Neural cell (in vitro differentiated cells): ENCODE data around the gene THEM4.

ENCODE experiments used
- EP300 ChIP-seq: fragments of 450-650 bp; conservative IDR thresholded peaks from 2 replicates; pipeline ENCODE4 v1.6.1; 2014; ENCODE audit warnings: antibody characterized with exemption, mild to moderate bottlenecking, moderate library complexity; ENCODE audit not compliant: poor library complexity, severe bottlenecking
- EZH2 ChIP-seq: fragments of 200-600, 300-800 bp; shearing (Covaris generic), sonication (generic); IDR thresholded peaks from 2 replicates; pipeline ENCODE4 v1.6.1; 2014; ENCODE audit warnings: antibody characterized with exemption, low read length, borderline replicate concordance, mild to moderate bottlenecking; ENCODE audit not compliant: insufficient read depth, poor library complexity, severe bottlenecking
- MXI1 ChIP-seq: fragments of 450-650 bp; conservative IDR thresholded peaks from 2 replicates; pipeline ENCODE4 v1.6.1; 2014; ENCODE audit warnings: antibody characterized with exemption, mild to moderate bottlenecking; ENCODE audit not compliant: poor library complexity, severe bottlenecking
- POLR2AphosphoS5 ChIP-seq: IDR thresholded peaks from 2 replicates; pipeline ENCODE4 v1.6.1; 2012
- RAD21 ChIP-seq: fragments of 450-650 bp; conservative IDR thresholded peaks from 2 replicates; pipeline ENCODE4 v1.6.1; 2014; ENCODE audit warnings: antibody characterized with exemption, mild to moderate bottlenecking, moderate library complexity
- SMC3 ChIP-seq: fragments of 450-650 bp; conservative IDR thresholded peaks from 2 replicates; pipeline ENCODE4 v1.6.1; 2014; ENCODE audit warnings: antibody characterized with exemption, mild to moderate bottlenecking, moderate library complexity; ENCODE audit not compliant: poor library complexity
- TAF1 ChIP-seq: IDR thresholded peaks from 2 replicates; pipeline ENCODE4 v1.6.1; 2012; ENCODE audit warnings: low read depth
- TF ChIP-seq, protein P1 (sequence below): fragments of 450-650 bp; IDR thresholded peaks from 2 replicates; pipeline ENCODE4 v1.5.1; 2014; ENCODE audit warnings: antibody characterized with exemption, mild to moderate bottlenecking, moderate library complexity; ENCODE audit not compliant: poor library complexity, severe bottlenecking
- TF ChIP-seq, protein P2 (sequence below): IDR thresholded peaks from 2 replicates; pipeline ENCODE4 v1.6.1; 2012; ENCODE audit warnings: borderline replicate concordance

DNA sequence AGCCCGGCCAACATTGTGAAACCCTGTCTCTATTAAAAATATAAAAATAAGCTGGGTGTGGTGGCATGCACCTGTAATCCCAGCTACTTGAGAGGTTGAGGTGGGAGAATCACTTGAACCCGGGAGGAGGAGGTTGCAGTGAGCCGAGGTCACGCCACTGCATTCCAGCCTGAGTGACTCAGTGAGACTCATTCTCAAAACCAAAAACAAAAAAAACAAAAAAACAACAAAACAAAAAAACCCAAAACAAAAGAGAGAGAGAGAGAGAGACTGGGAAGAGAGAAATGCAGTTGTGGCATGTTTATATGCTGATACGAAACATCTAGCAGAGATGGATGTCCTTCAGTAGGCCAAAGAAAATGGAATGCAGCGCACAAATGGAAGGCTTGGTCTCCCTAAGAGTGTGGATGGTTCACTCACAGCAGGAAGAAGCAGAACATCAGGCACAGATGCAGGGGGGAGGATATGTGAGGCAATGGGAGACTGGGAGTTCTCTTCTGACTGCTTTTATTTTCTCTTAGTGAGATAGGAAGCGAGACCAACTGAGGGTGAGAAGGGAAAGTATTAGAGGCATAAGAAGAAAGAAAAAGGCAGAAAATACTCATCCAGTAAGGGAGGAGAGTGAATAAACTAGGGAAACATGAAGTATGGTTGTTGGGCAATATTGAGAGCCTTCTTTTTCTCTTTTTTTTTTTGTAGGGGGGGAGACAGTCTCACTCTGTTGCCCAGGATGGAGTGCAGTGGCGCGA, 16.0 kb downstream of the THEM4 start:
- TF ChIP-seq, protein P1, sequence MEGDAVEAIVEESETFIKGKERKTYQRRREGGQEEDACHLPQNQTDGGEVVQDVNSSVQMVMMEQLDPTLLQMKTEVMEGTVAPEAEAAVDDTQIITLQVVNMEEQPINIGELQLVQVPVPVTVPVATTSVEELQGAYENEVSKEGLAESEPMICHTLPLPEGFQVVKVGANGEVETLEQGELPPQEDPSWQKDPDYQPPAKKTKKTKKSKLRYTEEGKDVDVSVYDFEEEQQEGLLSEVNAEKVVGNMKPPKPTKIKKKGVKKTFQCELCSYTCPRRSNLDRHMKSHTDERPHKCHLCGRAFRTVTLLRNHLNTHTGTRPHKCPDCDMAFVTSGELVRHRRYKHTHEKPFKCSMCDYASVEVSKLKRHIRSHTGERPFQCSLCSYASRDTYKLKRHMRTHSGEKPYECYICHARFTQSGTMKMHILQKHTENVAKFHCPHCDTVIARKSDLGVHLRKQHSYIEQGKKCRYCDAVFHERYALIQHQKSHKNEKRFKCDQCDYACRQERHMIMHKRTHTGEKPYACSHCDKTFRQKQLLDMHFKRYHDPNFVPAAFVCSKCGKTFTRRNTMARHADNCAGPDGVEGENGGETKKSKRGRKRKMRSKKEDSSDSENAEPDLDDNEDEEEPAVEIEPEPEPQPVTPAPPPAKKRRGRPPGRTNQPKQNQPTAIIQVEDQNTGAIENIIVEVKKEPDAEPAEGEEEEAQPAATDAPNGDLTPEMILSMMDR = no peak
- TF ChIP-seq POLR2AphosphoS5 (no peak), EP300 (no peak), TAF1 (no peak), EZH2 (no peak), MXI1 (no peak), RAD21 (no peak), SMC3 (no peak)
- TF ChIP-seq, protein P2, sequence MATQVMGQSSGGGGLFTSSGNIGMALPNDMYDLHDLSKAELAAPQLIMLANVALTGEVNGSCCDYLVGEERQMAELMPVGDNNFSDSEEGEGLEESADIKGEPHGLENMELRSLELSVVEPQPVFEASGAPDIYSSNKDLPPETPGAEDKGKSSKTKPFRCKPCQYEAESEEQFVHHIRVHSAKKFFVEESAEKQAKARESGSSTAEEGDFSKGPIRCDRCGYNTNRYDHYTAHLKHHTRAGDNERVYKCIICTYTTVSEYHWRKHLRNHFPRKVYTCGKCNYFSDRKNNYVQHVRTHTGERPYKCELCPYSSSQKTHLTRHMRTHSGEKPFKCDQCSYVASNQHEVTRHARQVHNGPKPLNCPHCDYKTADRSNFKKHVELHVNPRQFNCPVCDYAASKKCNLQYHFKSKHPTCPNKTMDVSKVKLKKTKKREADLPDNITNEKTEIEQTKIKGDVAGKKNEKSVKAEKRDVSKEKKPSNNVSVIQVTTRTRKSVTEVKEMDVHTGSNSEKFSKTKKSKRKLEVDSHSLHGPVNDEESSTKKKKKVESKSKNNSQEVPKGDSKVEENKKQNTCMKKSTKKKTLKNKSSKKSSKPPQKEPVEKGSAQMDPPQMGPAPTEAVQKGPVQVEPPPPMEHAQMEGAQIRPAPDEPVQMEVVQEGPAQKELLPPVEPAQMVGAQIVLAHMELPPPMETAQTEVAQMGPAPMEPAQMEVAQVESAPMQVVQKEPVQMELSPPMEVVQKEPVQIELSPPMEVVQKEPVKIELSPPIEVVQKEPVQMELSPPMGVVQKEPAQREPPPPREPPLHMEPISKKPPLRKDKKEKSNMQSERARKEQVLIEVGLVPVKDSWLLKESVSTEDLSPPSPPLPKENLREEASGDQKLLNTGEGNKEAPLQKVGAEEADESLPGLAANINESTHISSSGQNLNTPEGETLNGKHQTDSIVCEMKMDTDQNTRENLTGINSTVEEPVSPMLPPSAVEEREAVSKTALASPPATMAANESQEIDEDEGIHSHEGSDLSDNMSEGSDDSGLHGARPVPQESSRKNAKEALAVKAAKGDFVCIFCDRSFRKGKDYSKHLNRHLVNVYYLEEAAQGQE = no peak
